MV-4-11 (cell line): ENCODE data around the gene OLFML2A.

Experiments
- DNase-seq: peaks from one replicate; lab custom pipeline; 2025; lab: John Stamatoyannopoulos, UW

OLFML2A gene

GRCh38 chr9:124854161-124854560, 77.2 kb downstream of the OLFML2A start:
- DNase-seq = no peak

- peak; percentile 36 for DNase-seq
Measured at GRCh38 chr9:124854822-124855221, 77.9 kb downstream of the OLFML2A start.

- DNase-seq = peak; percentile 9
Measured at GRCh38 chr9:124855566-124855943, 78.6 kb downstream of the OLFML2A start.

- peak; percentile 55 for DNase-seq
Measured at GRCh38 chr9:124855944-124856765, 79.2 kb downstream of the OLFML2A start.

GRCh38 chr9:124857533-124858162, 80.7 kb downstream of the OLFML2A start:
- DNase-seq = no peak

- DNase-seq = no peak
Measured at GRCh38 chr9:124858330-124859046, 81.6 kb downstream of the OLFML2A start.

GRCh38 chr9:124859803-124860581, 83.1 kb downstream of the OLFML2A start:
- peak; percentile 10 for DNase-seq

GRCh38 chr9:124860582-124861341, 83.8 kb downstream of the OLFML2A start:
- no peak for DNase-seq

- peak; percentile 86 for DNase-seq
Measured at GRCh38 chr9:124861342-124862229, 84.7 kb downstream of the OLFML2A start, which contains the start of the genes ARPC5L and RPL35. TSS of gene ARPC5L (plus strand) at chr9:124862130. CDS start at chr9:124869291, 7,161 bp downstream. TSS of gene RPL35 (minus strand) at chr9:124861957. CDS start at chr9:124861912, 45 bp downstream.

GRCh38 chr9:124863371-124863871, 86.5 kb downstream of the OLFML2A start:
- DNase-seq = peak; percentile 36
